Measurements from ENCODE around the gene NELFB.

The NELFB gene

GRCh38 chr9:137319011-137319738 lies 64.0 kb downstream of the NELFB start:
- Histone ChIP-seq H3K4me1 (ENCODE audit: control insufficient read depth in 1 of 2, insufficient read depth in 1 of 2, low read depth in 1 of 2, low read length in 1 of 2) (peaks cover 0 to 7% of the 10 kb centered on the region in 2 experiments), H3K27ac (no peak overlapping the region), H3K4me3 (ENCODE audit: low read depth in 1 of 2, low read length in 1 of 2) (no peak overlapping the region), H3K36me3 (no peaks in the 10 kb centered on the region), H3K9me3 (no peaks in the 10 kb centered on the region), H3K27me3 (peaks cover 56% of the 10 kb centered on the region)
- TF ChIP-seq, protein P1, sequence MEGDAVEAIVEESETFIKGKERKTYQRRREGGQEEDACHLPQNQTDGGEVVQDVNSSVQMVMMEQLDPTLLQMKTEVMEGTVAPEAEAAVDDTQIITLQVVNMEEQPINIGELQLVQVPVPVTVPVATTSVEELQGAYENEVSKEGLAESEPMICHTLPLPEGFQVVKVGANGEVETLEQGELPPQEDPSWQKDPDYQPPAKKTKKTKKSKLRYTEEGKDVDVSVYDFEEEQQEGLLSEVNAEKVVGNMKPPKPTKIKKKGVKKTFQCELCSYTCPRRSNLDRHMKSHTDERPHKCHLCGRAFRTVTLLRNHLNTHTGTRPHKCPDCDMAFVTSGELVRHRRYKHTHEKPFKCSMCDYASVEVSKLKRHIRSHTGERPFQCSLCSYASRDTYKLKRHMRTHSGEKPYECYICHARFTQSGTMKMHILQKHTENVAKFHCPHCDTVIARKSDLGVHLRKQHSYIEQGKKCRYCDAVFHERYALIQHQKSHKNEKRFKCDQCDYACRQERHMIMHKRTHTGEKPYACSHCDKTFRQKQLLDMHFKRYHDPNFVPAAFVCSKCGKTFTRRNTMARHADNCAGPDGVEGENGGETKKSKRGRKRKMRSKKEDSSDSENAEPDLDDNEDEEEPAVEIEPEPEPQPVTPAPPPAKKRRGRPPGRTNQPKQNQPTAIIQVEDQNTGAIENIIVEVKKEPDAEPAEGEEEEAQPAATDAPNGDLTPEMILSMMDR (IDR thresholded peaks at IDR 0.05) = no peak

DNA sequence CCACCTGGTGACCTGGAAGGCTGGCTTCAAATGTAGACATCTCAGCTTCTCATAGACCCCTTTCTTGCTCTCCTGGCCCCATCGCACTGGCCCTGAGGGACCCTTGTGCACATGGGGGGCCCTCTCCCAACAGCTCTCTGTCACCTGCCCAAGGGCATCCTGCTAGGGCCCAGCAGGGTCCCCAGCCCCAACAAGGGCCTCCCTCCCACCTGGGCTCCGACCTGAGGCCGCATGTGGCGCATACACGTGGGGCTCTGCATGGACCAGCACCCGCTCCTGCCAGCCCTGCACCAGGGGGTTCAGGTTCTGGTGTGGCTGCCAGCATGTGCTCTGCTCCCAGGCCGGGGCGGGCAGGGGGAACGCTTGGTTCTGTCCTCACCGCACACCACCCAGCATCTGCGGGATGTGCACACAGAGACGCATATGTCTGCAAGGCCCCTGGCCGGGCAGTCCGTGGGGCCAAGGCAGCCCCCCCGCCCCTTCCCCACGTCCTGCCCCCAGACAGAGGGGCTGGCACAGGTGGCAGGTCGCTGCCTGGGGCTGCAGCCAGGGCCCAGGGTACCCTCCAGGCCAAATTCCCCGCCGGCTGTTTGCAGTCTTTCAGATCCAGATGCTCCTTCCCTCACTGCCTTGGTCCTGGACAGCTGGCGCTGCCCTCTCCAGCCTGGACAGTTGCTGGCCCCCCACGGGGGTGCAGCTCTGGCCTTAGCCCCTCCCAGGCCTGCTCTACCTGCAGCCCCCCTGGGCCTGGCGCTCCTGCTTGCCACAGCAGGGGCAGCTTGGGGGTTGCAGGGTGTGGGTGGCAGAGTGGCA lies 64.8 kb downstream of the NELFB start:
- Histone ChIP-seq H3K9me3 (no peaks in the 10 kb centered on the region), H3K36me3 (no peaks in the 10 kb centered on the region), H3K4me1 (ENCODE audit: control insufficient read depth in 1 of 2, insufficient read depth in 1 of 2, low read depth in 1 of 2, low read length in 1 of 2) (peaks cover 0 to 7% of the 10 kb centered on the region in 2 experiments), H3K27me3 (peaks cover 48% of the 10 kb centered on the region), H3K4me3 (ENCODE audit: low read depth in 1 of 2, low read length in 1 of 2) (no peak overlapping the region), H3K27ac (no peak overlapping the region)
- TF ChIP-seq, protein P1 (IDR thresholded peaks at IDR 0.05) = no peak

- TF ChIP-seq, protein P1 (IDR thresholded peaks at IDR 0.05) = no peak
- H3K36me3 ChIP-seq = no peaks in the 10 kb centered on the region
- H3K9me3 ChIP-seq = no peaks in the 10 kb centered on the region
- H3K4me3 ChIP-seq (ENCODE audit: low read depth in 1 of 2, low read length in 1 of 2) = no peak overlapping the region
- H3K27me3 ChIP-seq = peaks cover 40% of the 10 kb centered on the region
- peaks cover 0 to 7% of the 10 kb centered on the region in 2 experiments for H3K4me1 ChIP-seq (ENCODE audit: control insufficient read depth in 1 of 2, insufficient read depth in 1 of 2, low read depth in 1 of 2, low read length in 1 of 2)
- H3K27ac ChIP-seq = no peak overlapping the region
Observed at GRCh38 chr9:137320555-137321384, 65.6 kb downstream of the NELFB start.

GRCh38 chr9:137321726-137322361 lies 66.7 kb downstream of the NELFB start:
- H3K27me3 ChIP-seq = peaks cover 29% of the 10 kb centered on the region
- H3K4me1 ChIP-seq (ENCODE audit: control insufficient read depth in 1 of 2, insufficient read depth in 1 of 2, low read depth in 1 of 2, low read length in 1 of 2) = peaks cover 0 to 13% of the 10 kb centered on the region in 2 experiments
- H3K9me3 ChIP-seq = no peaks in the 10 kb centered on the region
- H3K4me3 ChIP-seq (ENCODE audit: low read depth in 1 of 2, low read length in 1 of 2) = no peak overlapping the region
- H3K27ac ChIP-seq = no peak overlapping the region
- TF ChIP-seq, protein P1 (IDR thresholded peaks at IDR 0.05) = no peak
- H3K36me3 ChIP-seq = no peaks in the 10 kb centered on the region
